Smooth muscle cell (in vitro differentiated cells): ENCODE data around the gene ESPN. TPM values are rescaled to one million over a fixed set of nuclear protein-coding genes. Genes with fewer than 3 reads are reported as not detected.

ENCODE experiments used
- DNase-seq: peaks from one replicate; lab custom pipeline; 2025; ENCODE audit not compliant: unreplicated experiment; lab: John Stamatoyannopoulos, UW
- H2AFZ ChIP-seq: fragments of 200-600 bp; sonication (generic); 2 replicates; pipeline ENCODE4 v1.6.0; 2016; ENCODE audit warnings: antibody characterized with exemption, low read depth, mild to moderate bottlenecking
- H3F3A ChIP-seq: fragments of 200-600 bp; sonication (generic); 2 replicates; pipeline ENCODE4 v1.6.0; 2017; ENCODE audit warnings: antibody characterized with exemption, low read depth
- H3K27ac ChIP-seq: fragments of 200-600 bp; sonication (generic); 2 replicates; pipeline ENCODE4 v1.5.1; 2016; ENCODE audit warnings: low read depth, mild to moderate bottlenecking
- H3K27me3 ChIP-seq: fragments of 200-600 bp; sonication (generic); 2 replicates; pipeline ENCODE4 v1.6.1; 2016; ENCODE audit warnings: low read depth, mild to moderate bottlenecking
- H3K36me3 ChIP-seq: fragments of 200-600 bp; sonication (generic); 2 replicates; pipeline ENCODE4 v1.5.1; 2016; ENCODE audit warnings: low read depth
- H3K4me1 ChIP-seq: fragments of 200-600 bp; sonication (generic); 2 replicates; pipeline ENCODE4 v1.5.1; 2016; ENCODE audit warnings: low read depth
- H3K4me2 ChIP-seq: fragments of 200-600 bp; sonication (generic); 2 replicates; pipeline ENCODE4 v1.6.0; 2016; ENCODE audit warnings: mild to moderate bottlenecking
- H3K4me3 ChIP-seq: fragments of 200-600 bp; sonication (generic); 2 replicates; pipeline ENCODE4 v1.5.1; 2016; ENCODE audit warnings: mild to moderate bottlenecking
- H3K79me2 ChIP-seq: fragments of 200-600 bp; sonication (generic); 2 replicates; pipeline ENCODE4 v1.6.0; 2016; ENCODE audit warnings: low read depth, mild to moderate bottlenecking
- H3K9ac ChIP-seq: fragments of 200-600 bp; sonication (generic); 2 replicates; pipeline ENCODE4 v1.6.0; 2016; ENCODE audit warnings: low read depth
- H3K9me3 ChIP-seq: fragments of 200-600 bp; sonication (generic); replicated peaks from 2 replicates; pipeline ENCODE4 v1.5.1; 2016; ENCODE audit warnings: low read depth
- H4K20me1 ChIP-seq: fragments of 200-600 bp; sonication (generic); 2 replicates; pipeline ENCODE4 v1.6.0; 2016; ENCODE audit warnings: low read depth
- CTCF ChIP-seq: fragments of 200-600 bp; sonication (generic); IDR thresholded peaks from 2 replicates; pipeline ENCODE4 v1.5.1; 2017; ENCODE audit warnings: borderline replicate concordance, mild to moderate bottlenecking, antibody characterized with exemption; ENCODE audit not compliant: insufficient read depth, poor library complexity, severe bottlenecking
- WGBS: methylation state at CpG from one replicate; pipeline ENCODE4 v1.1.7; 2016; ENCODE audit warnings: low lambda C conversion rate; 5-methylcytosine and 5-hydroxymethylcytosine counted together
- polyA plus RNA-seq: library from polyadenylated mRNA; unstranded; fragments of >200 nt; fragmentation: Nextera tagmentation; extraction: Ambion mirVana; gene quantifications from 2 replicates; pipeline ENCODE4 v1.2.1, GENCODE V29; 2016
- total RNA-seq: library from RNA; depleted of rRNA; stranded (reverse); fragments of >200 nt; gene quantifications from 2 replicates; pipeline ENCODE4 v1.2.3, GENCODE V29; 2014

Gene ESPN
- total and polyA plus RNA-seq, 2 experiments from 2014 or later = 1.1 TPM; not detected in 1

GRCh38 chr1:6505367-6506209 is 81.0 kb downstream of the ESPN start:
- Histone ChIP-seq H3K27me3 (no peaks in the 10 kb centered on the region), H3K27ac (no peak overlapping the region), H3K9me3 (no peaks in the 10 kb centered on the region), H3F3A (no peaks in the 10 kb centered on the region), H3K4me1 (no peaks in the 10 kb centered on the region), H3K9ac (no peak overlapping the region), H2AFZ (no peak overlapping the region), H4K20me1 (no peaks in the 10 kb centered on the region), H3K79me2 (no peaks in the 10 kb centered on the region), H3K4me2 (no peak overlapping the region), H3K36me3 (no peaks in the 10 kb centered on the region), H3K4me3 (no peak overlapping the region)
- 94% methylated on average over 31 of the region's 31 CpGs for WGBS
- no peak for DNase-seq
- no peak for TF ChIP-seq CTCF

GRCh38 chr1:6506210-6507036 is 81.8 kb downstream of the ESPN start:
- Histone ChIP-seq H3K4me2 (no peak overlapping the region), H3K4me1 (no peaks in the 10 kb centered on the region), H2AFZ (no peak overlapping the region), H3K79me2 (no peaks in the 10 kb centered on the region), H3K27me3 (no peaks in the 10 kb centered on the region), H3K27ac (no peak overlapping the region), H3K9me3 (no peaks in the 10 kb centered on the region), H3K4me3 (no peak overlapping the region), H3F3A (no peaks in the 10 kb centered on the region), H3K36me3 (no peaks in the 10 kb centered on the region), H4K20me1 (no peaks in the 10 kb centered on the region), H3K9ac (no peak overlapping the region)
- TF ChIP-seq CTCF = no peak
- WGBS = 91% methylated on average over 22 of the region's 31 CpGs
- no peak for DNase-seq

- TF ChIP-seq CTCF = no peak
- Histone ChIP-seq H3K79me2 (no peaks in the 10 kb centered on the region), H3K27ac (no peak overlapping the region), H3K9ac (no peak overlapping the region), H3K9me3 (no peaks in the 10 kb centered on the region), H3K4me2 (no peak overlapping the region), H3K4me1 (no peaks in the 10 kb centered on the region), H3F3A (no peaks in the 10 kb centered on the region), H4K20me1 (no peaks in the 10 kb centered on the region), H3K36me3 (no peaks in the 10 kb centered on the region), H3K4me3 (no peak overlapping the region), H2AFZ (no peak overlapping the region), H3K27me3 (no peaks in the 10 kb centered on the region)
- no peak for DNase-seq
- 91% methylated on average over 7 of the region's 7 CpGs for WGBS
Observed at GRCh38 chr1:6507037-6507428, 82.5 kb downstream of the ESPN start.
